CD4-positive, alpha-beta memory T cell (primary cell): Measurements from ENCODE around the gene CDCP1. TPM values are rescaled to one million over a fixed set of nuclear protein-coding genes. Genes with fewer than 3 reads are reported as not detected.

ENCODE experiments used
- CTCF ChIA-PET: fragments of 350-600 bp; sonication (Branson Sonifier 250); formaldehyde crosslinking; loops from one replicate; lab custom pipeline; 2021; ENCODE audit warnings: inconsistent platforms; ENCODE audit not compliant: partially characterized antibody; lab: Charles Lee
- POLR2A ChIA-PET: fragments of 350-600 bp; sonication (Branson Sonifier 250); formaldehyde crosslinking; loops from one replicate; lab custom pipeline; 2021; ENCODE audit not compliant: partially characterized antibody; lab: Charles Lee
- DNase-seq, 5 donors: peaks; one replicate each; pipeline versions ENCODE4 v3.0.0 to v3.0.0-alpha.2; 2020 to 2022; ENCODE audit warnings: mixed read lengths in 1 of 5
- H3K27ac ChIP-seq: one replicate; pipeline ENCODE4 v1.7.0; 2013; ENCODE audit warnings: low read depth, low read length
- H3K27me3 ChIP-seq: 2 replicates; pipeline ENCODE4 v1.7.0; 2013; ENCODE audit warnings: mild to moderate bottlenecking, low read length, moderate library complexity; ENCODE audit not compliant: insufficient read depth
- H3K36me3 ChIP-seq: 2 replicates; pipeline ENCODE4 v1.7.0; 2013; ENCODE audit warnings: mild to moderate bottlenecking, low read length, moderate library complexity; ENCODE audit not compliant: insufficient read depth
- H3K4me1 ChIP-seq: 2 replicates; pipeline ENCODE4 v1.7.0; 2013; ENCODE audit warnings: mild to moderate bottlenecking, low read length, moderate library complexity; ENCODE audit not compliant: insufficient read depth
- H3K4me3 ChIP-seq, 2 donors: one replicate each; pipeline ENCODE4 v1.7.0; 2013; ENCODE audit warnings: low read length in 2 of 2, mild to moderate bottlenecking in 1 of 2
- H3K9me3 ChIP-seq, 2 donors: one replicate each; pipeline ENCODE4 v1.7.0; 2013; ENCODE audit warnings: low read length in 2 of 2, control low read depth in 1 of 2; ENCODE audit not compliant: control insufficient read depth in 1 of 2
- H3K27ac Mint-ChIP-seq, 7 donors: one replicate each; pipeline ENCODE4 v1.8.0; 2020 to 2021; ENCODE audit warnings: mixed read lengths in 7 of 7, mild to moderate bottlenecking in 6 of 7, inconsistent platforms in 3 of 7, moderate library complexity in 3 of 7
- H3K27me3 Mint-ChIP-seq, 2 donors: one replicate each; pipeline ENCODE4 v1.8.0; 2020 to 2021; ENCODE audit warnings: mixed read lengths in 2 of 2
- H3K36me3 Mint-ChIP-seq, 2 donors: one replicate each; pipeline ENCODE4 v1.8.0; 2020 to 2021; ENCODE audit warnings: mixed read lengths in 2 of 2, inconsistent platforms in 1 of 2, mild to moderate bottlenecking in 1 of 2
- H3K4me1 Mint-ChIP-seq, 4 donors: one replicate each; pipeline ENCODE4 v1.8.0; 2020 to 2021; ENCODE audit warnings: mixed read lengths in 4 of 4, mild to moderate bottlenecking in 1 of 4
- H3K4me3 Mint-ChIP-seq, 8 donors: one replicate each; pipeline ENCODE4 v1.8.0; 2020 to 2021; ENCODE audit warnings: mixed read lengths in 8 of 8, mild to moderate bottlenecking in 7 of 8, moderate library complexity in 6 of 8, inconsistent platforms in 3 of 8
- H3K9me3 Mint-ChIP-seq, 8 donors: one replicate each; pipeline ENCODE4 v1.8.0; 2020 to 2021; ENCODE audit warnings: mixed read lengths in 8 of 8, mild to moderate bottlenecking in 5 of 8, inconsistent platforms in 3 of 8, moderate library complexity in 1 of 8
- intact Hi-C: fragments of 100-400 bp; cut with micrococcal nuclease; formaldehyde crosslinking; loops from one replicate; pipeline ENCODE4 v1.15.1; 2023
- polyA plus RNA-seq, 2 donors: library from polyadenylated mRNA; unstranded; fragments of 300-500 nt; fragmentation: Illumina TruSeq; gene quantifications; one replicate each; pipeline ENCODE4 v1.2.3, GENCODE V29; 2021
- total RNA-seq, 2 experiments: library from RNA; stranded (reverse); gene quantifications; one replicate each; pipeline ENCODE4 v1.2.3, GENCODE V29; 2021

The CDCP1 gene
- total and polyA plus RNA-seq, 4 experiments from 2014 or later, result 0.24 to 0.60 (median 0.40) TPM

DNA sequence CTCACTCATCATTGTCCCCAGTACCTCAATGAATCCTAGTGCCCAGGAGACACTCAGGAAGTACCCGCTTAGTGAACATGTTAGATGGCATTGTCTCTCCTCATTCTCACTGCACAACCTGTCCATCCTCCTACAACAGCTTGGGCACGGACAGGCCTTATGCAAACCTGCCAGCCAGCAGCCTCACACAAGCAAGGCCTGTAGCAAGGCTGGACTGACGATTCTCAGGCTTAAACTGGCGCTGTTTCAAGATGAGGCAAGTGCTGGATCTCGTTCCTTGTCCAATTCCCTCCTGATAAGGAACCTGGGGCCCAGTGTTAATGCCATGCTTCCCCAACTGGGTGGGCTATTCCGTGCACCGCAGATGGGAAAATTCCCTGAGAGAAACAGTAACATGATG lies 59.0 kb downstream of the CDCP1 start:
- no peaks in the 10 kb centered on the region for H3K9me3 ChIP-seq
- Mint-ChIP-seq H3K9me3 (peaks cover 0 to 3% (median 0%) of the 10 kb centered on the region in 8 donors), H3K27me3 (peaks cover 1 to 5% of the 10 kb centered on the region in 2 donors), H3K4me1 (peaks cover 0 to 3% (median 2%) of the 10 kb centered on the region in 4 donors), H3K4me3 (no peak overlapping the region), H3K36me3 (no peaks in the 10 kb centered on the region), H3K27ac (no peak overlapping the region)
- ChIA-PET CTCF (no interaction called here), POLR2A (no interaction called here)
- no peak overlapping the region for H3K4me3 ChIP-seq
- H3K4me1 ChIP-seq, result no peaks in the 10 kb centered on the region
- intact Hi-C loops, result no loop called here
- no peak overlapping the region for H3K27ac ChIP-seq
- DNase-seq, result no peak
- no peaks in the 10 kb centered on the region for H3K27me3 ChIP-seq
- no peaks in the 10 kb centered on the region for H3K36me3 ChIP-seq

DNA sequence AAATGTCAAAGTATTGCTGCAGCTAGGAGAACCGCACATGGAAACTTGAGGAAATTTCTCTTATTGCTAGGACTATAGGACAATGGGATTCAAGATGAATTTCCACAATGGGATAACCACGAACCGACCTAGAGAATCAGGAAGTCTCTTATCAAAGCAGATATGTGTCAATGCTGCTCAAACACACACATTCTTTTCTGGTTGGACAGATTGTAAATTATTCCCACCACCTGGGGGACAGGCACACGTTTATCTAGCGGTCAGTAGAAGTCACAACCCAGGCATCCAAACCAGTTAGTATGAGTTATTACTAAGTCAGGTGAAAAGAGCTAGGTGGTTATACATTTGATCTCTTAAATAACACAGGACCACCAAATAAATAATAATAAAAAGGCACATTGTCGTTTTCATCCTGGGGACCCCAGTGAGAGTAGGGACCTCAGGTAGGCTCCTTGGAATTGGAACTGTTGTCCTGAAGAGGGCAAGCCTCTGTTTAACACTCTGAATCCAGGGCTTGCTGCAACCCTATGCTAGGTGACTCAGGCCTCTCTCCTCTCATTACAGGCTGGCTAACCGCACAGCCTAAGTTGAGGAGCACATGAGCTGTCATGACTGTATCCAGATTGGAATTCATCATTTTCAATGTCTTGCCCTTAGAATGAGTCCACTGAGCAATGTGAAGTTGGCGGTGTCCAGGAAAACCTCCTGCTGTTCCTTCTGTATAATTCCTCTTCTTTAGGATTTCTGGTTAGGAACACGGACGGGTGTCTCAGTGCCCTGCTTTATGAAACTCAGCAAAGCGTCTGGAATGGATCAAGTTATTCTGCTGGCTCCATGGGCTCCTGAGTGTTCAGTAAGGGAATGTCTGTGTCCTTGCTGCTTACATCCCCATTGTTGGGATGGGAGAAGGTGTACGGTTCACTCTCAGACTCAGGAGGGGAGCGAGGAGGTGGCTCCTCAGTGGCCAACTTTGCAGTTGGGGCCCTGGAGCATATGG lies 61.1 kb downstream of the CDCP1 start:
- intact Hi-C loops, result no loop called here
- Mint-ChIP-seq H3K9me3 (peaks cover 0 to 2% (median 0%) of the 10 kb centered on the region in 8 donors), H3K4me1 (peaks cover 0 to 3% (median 2%) of the 10 kb centered on the region in 4 donors), H3K4me3 (no peak overlapping the region), H3K36me3 (no peaks in the 10 kb centered on the region), H3K27ac (no peak overlapping the region), H3K27me3 (peaks cover 1 to 2% of the 10 kb centered on the region in 2 donors)
- Histone ChIP-seq H3K4me1 (no peaks in the 10 kb centered on the region), H3K27me3 (no peaks in the 10 kb centered on the region), H3K27ac (no peak overlapping the region), H3K4me3 (no peak overlapping the region), H3K9me3 (no peaks in the 10 kb centered on the region), H3K36me3 (no peaks in the 10 kb centered on the region)
- CTCF ChIA-PET, result interaction anchor here (1.5 kb wide), 1 partner anchor 125 kb away, joined by 8 read pairs; no protein-coding TSS in a partner anchor
- POLR2A ChIA-PET, result no interaction called here
- DNase-seq, result no peak

DNA sequence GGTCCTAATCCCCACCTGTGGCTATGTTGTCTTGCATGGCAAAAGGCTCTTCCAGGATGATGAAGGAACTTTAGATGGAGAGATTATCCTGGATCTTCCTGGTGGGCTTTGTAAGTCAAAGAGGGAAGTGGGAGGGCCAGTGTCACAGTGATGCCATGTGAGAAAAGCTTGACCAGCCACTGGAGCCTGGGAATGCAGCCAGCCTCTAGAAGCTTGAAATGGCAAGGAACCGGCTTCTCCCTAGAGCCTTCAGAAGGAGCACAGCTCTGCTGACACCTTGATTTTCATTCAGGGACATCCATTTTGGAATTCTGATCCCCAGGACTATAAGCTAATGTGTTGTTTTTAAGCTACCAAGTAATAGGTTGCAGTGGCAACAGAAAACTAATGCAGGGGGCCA lies 61.8 kb downstream of the CDCP1 start:
- intact Hi-C loops, result no loop called here
- Histone ChIP-seq H3K4me1 (no peaks in the 10 kb centered on the region), H3K36me3 (no peaks in the 10 kb centered on the region), H3K27ac (no peak overlapping the region), H3K4me3 (no peak overlapping the region), H3K9me3 (no peaks in the 10 kb centered on the region), H3K27me3 (no peaks in the 10 kb centered on the region)
- Mint-ChIP-seq H3K27me3 (peaks cover 1 to 2% of the 10 kb centered on the region in 2 donors), H3K27ac (no peak overlapping the region), H3K4me3 (no peak overlapping the region), H3K9me3 (peaks cover 0 to 2% (median 0%) of the 10 kb centered on the region in 8 donors), H3K36me3 (no peaks in the 10 kb centered on the region), H3K4me1 (peaks cover 0 to 2% (median under 1%) of the 10 kb centered on the region in 4 donors)
- CTCF ChIA-PET, result interaction anchor here (0.7 to 1.5 kb wide), 2 partner anchors 42 to 126 kb away, joined by 5 to 8 read pairs; no protein-coding TSS in a partner anchor
- DNase-seq, result no peak
- POLR2A ChIA-PET, result no interaction called here

DNA sequence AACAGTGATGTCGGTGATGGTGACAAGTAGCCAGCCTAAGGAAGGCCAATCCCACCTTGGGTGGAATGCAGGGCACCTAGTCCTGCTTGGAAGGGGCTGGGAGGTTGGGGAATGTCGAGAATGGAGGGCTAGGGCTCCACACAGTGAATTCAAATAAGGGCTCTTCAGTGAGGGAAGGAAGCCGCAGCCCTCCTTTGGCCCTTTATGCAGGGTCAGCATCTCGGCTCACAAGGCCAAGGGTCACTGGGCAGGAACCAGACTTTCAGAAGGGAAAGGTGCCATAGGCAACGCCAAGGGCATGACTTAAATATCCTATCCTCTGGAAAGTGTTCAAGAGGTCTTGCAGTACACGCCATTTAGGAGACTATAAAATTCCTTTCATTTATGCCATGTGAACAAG lies 63.2 kb downstream of the CDCP1 start:
- peaks cover 0 to 2% (median 0%) of the 10 kb centered on the region in 8 donors for H3K9me3 Mint-ChIP-seq
- H3K4me1 Mint-ChIP-seq, result peaks cover 0 to 4% (median 0%) of the 10 kb centered on the region in 4 donors
- no peaks in the 10 kb centered on the region for H3K36me3 Mint-ChIP-seq
- POLR2A ChIA-PET, result no interaction called here
- H3K27ac Mint-ChIP-seq, result no peak overlapping the region
- Histone ChIP-seq H3K27ac (no peak overlapping the region), H3K27me3 (no peaks in the 10 kb centered on the region), H3K9me3 (no peaks in the 10 kb centered on the region), H3K36me3 (no peaks in the 10 kb centered on the region), H3K4me3 (no peak overlapping the region), H3K4me1 (no peaks in the 10 kb centered on the region)
- DNase-seq, result no peak
- intact Hi-C loops, result no loop called here
- peaks cover 1 to 2% of the 10 kb centered on the region in 2 donors for H3K27me3 Mint-ChIP-seq
- H3K4me3 Mint-ChIP-seq, result no peak overlapping the region
- CTCF ChIA-PET, result no interaction called here

DNA sequence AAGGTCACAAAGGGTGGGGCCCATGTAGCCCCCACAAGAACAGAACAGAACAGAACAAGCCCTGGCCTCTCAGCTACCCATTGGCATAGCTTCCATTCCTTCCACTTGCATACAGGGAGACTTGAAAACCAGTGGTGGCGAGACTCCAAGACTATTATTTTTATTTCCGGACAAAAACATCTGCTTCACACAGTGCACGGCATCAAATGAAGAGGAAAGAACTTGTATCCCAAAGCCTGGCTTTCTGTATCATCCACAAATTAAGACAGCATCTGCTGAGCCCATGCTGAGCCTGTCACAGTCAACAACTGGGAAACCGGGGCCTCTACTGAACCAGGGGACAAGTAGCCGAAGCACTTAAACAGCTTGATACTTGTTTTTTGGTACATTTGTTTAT lies 64.0 kb downstream of the CDCP1 start:
- POLR2A ChIA-PET, result no interaction called here
- H3K36me3 Mint-ChIP-seq, result no peaks in the 10 kb centered on the region
- H3K4me3 Mint-ChIP-seq, result no peak overlapping the region
- no peak overlapping the region for H3K4me3 ChIP-seq
- no peak overlapping the region for H3K27ac ChIP-seq
- H3K27ac Mint-ChIP-seq, result no peak overlapping the region
- H3K4me1 Mint-ChIP-seq, result peaks cover 0 to 4% (median 0%) of the 10 kb centered on the region in 4 donors
- H3K9me3 ChIP-seq, result no peaks in the 10 kb centered on the region
- peaks cover 0 to 2% (median 0%) of the 10 kb centered on the region in 8 donors for H3K9me3 Mint-ChIP-seq
- intact Hi-C loops, result no loop called here
- peaks cover 1 to 2% of the 10 kb centered on the region in 2 donors for H3K27me3 Mint-ChIP-seq
- no peaks in the 10 kb centered on the region for H3K4me1 ChIP-seq
- no peaks in the 10 kb centered on the region for H3K36me3 ChIP-seq
- H3K27me3 ChIP-seq, result no peaks in the 10 kb centered on the region
- CTCF ChIA-PET, result no interaction called here
- no peak for DNase-seq

DNA sequence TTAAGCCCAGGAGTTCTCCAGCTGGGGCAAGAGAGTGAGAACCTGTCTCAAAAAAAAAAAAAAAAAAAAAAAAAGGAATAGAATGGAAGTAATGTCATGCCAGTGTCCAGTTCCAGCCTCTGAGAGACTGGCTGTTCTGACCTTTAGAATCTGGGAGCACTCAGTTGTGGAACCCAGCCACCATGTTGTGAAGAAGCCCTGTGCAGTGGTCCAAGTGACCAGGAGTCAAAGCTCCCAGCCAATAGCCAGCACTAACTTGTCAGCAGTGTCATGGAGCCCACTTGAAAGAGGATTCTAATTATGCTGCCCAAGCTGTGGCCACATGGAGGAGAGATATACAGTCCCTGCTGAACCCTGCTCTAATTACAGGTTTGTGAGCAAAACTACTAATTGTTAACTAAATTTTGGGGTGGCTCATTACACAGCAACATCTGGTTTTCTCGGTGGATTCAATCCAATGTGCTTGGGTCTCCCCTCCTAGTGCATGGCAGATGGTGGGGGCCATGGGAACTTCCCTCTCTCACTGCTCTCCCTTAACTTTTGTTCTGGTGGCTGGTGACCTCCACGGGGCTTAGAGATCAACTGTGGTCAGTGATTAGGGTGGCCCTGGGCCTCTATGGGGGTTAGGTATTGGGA lies 64.6 kb downstream of the CDCP1 start:
- Histone ChIP-seq H3K27ac (no peak overlapping the region), H3K9me3 (no peaks in the 10 kb centered on the region), H3K4me1 (no peaks in the 10 kb centered on the region), H3K4me3 (no peak overlapping the region), H3K36me3 (no peaks in the 10 kb centered on the region), H3K27me3 (no peaks in the 10 kb centered on the region)
- H3K36me3 Mint-ChIP-seq, result peaks cover 0 to 4% of the 10 kb centered on the region in 2 donors
- ChIA-PET CTCF (no interaction called here), POLR2A (no interaction called here)
- H3K9me3 Mint-ChIP-seq, result peaks cover 0 to 2% (median 0%) of the 10 kb centered on the region in 8 donors
- H3K4me3 Mint-ChIP-seq, result no peak overlapping the region
- H3K27me3 Mint-ChIP-seq, result peaks cover 2 to 4% of the 10 kb centered on the region in 2 donors
- intact Hi-C loops, result no loop called here
- peaks cover 0 to 4% (median 0%) of the 10 kb centered on the region in 4 donors for H3K4me1 Mint-ChIP-seq
- H3K27ac Mint-ChIP-seq, result no peak overlapping the region
- DNase-seq, result no peak

DNA sequence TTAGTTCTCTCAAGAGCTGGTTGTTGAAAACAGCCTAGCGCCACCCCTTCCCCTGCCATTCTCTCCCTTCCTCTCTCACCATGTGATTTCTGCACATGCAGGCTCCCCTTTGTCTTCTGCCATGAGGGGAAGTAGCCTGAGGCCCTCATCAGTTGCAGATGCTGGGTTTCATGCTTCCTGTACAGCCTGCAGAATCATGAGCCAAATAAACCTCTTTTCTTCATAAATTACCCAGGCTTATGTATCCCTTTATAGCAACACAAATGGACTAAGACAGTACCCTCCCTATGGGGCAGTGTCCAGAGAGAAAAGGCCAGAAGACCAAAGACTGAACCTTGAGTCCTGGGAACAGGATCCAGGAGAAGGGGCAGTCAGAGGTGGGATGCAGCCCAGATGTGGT lies 65.4 kb downstream of the CDCP1 start:
- peaks cover 0 to 4% of the 10 kb centered on the region in 2 donors for H3K36me3 Mint-ChIP-seq
- POLR2A ChIA-PET, result interaction anchor here (1.3 kb wide), 1 partner anchor 38 kb away, joined by 4 read pairs; no protein-coding TSS in a partner anchor
- Histone ChIP-seq H3K27ac (no peak overlapping the region), H3K4me3 (no peak overlapping the region), H3K36me3 (no peaks in the 10 kb centered on the region), H3K27me3 (no peaks in the 10 kb centered on the region), H3K9me3 (no peaks in the 10 kb centered on the region), H3K4me1 (no peaks in the 10 kb centered on the region)
- H3K4me3 Mint-ChIP-seq, result no peak overlapping the region
- DNase-seq, result no peak
- CTCF ChIA-PET, result no interaction called here
- H3K27ac Mint-ChIP-seq, result no peak overlapping the region
- peaks cover 0 to 4% (median 0%) of the 10 kb centered on the region in 4 donors for H3K4me1 Mint-ChIP-seq
- peaks cover 0 to 2% (median 0%) of the 10 kb centered on the region in 8 donors for H3K9me3 Mint-ChIP-seq
- intact Hi-C loops, result no loop called here
- peaks cover 2 to 6% of the 10 kb centered on the region in 2 donors for H3K27me3 Mint-ChIP-seq
